Adipocyte (in vitro differentiated cells): ENCODE data around the gene PRG2.

ENCODE experiments used
- DNase-seq: peaks from one replicate; pipeline ENCODE4 v3.0.0-alpha.2; 2015; ENCODE audit warnings: low read depth
- H3K27me3 ChIP-seq: replicated peaks from 2 replicates; pipeline ENCODE4 v1.7.0; 2013; ENCODE audit warnings: mild to moderate bottlenecking, low read length, moderate library complexity; ENCODE audit not compliant: control insufficient read depth, insufficient read depth
- H3K36me3 ChIP-seq: 2 replicates; pipeline ENCODE4 v1.7.0; 2013; ENCODE audit warnings: low read length, mild to moderate bottlenecking, moderate library complexity; ENCODE audit not compliant: control insufficient read depth, insufficient read depth, severe bottlenecking
- H3K4me1 ChIP-seq: 2 replicates; pipeline ENCODE4 v1.7.0; 2013; ENCODE audit warnings: mild to moderate bottlenecking, low read length, moderate library complexity; ENCODE audit not compliant: control insufficient read depth, insufficient read depth
- H3K4me3 ChIP-seq: 2 replicates; pipeline ENCODE4 v1.7.0; 2013; ENCODE audit warnings: mild to moderate bottlenecking, low read length, moderate library complexity
- H3K9ac ChIP-seq: 2 replicates; pipeline ENCODE4 v1.7.0; 2013; ENCODE audit warnings: mild to moderate bottlenecking, low read length, moderate library complexity
- H3K9me3 ChIP-seq: 2 replicates; pipeline ENCODE4 v1.7.0; 2013; ENCODE audit warnings: mild to moderate bottlenecking, low read length, moderate library complexity; ENCODE audit not compliant: control insufficient read depth

Gene PRG2

DNA sequence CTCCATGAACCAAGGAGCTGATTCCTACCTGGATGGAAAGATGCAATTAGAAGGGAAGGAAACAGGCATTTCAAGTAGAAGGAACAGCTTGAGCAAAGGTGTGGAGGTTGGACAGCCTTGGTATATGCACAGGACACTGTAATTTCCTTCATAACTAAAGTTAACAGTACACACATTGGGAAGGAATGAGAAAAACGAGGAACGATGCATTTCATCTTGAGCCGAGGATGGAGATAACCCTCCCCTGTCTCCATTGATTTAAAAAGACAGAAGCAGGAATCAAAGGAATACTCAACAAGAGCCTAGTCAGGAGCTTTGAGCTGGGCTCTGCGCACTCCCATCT, 2.3 kb upstream of the PRG2 start:
- no peaks in the 10 kb centered on the region for H3K36me3 ChIP-seq
- H3K4me3 ChIP-seq, result no peak overlapping the region
- H3K4me1 ChIP-seq, result no peaks in the 10 kb centered on the region
- H3K9me3 ChIP-seq, result no peaks in the 10 kb centered on the region
- H3K27me3 ChIP-seq, result no peaks in the 10 kb centered on the region
- no peak for DNase-seq
- H3K9ac ChIP-seq, result no peak overlapping the region

DNA sequence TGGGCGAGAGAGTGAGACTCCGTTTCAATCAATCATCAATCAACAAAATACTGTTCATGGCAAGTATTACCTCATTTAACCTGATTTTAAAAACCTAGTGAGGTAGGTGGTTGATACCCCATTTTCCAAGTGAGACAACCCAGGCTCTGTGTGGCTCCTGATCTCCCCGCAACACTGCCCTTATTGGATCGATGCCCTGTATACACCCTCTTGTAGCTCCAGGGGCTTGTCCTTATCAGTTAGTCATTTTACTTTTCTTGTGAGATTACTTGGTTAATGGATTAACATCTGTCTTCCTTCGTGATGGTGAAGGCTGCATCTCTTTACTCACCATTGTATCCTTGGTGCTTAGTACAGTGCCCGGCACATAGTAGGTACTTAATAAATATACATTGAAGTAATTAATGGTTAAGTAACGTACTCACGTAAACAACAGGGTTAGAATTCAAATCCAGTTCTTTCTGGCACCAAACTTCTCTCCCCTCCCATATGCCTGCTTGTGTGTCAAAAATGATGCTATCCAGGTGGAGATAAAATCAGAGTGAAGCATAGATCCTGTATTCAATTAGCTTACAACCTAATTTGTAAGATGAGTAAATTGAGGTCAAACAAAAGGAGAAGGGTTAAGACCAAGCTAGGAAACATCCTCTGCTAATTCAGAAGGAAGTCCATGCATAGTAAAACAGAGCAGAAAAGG, 1.8 kb upstream of the PRG2 start:
- no peak for DNase-seq
- Histone ChIP-seq H3K4me3 (no peak overlapping the region), H3K4me1 (no peaks in the 10 kb centered on the region), H3K27me3 (no peaks in the 10 kb centered on the region), H3K36me3 (no peaks in the 10 kb centered on the region), H3K9ac (no peak overlapping the region), H3K9me3 (no peaks in the 10 kb centered on the region)

DNA sequence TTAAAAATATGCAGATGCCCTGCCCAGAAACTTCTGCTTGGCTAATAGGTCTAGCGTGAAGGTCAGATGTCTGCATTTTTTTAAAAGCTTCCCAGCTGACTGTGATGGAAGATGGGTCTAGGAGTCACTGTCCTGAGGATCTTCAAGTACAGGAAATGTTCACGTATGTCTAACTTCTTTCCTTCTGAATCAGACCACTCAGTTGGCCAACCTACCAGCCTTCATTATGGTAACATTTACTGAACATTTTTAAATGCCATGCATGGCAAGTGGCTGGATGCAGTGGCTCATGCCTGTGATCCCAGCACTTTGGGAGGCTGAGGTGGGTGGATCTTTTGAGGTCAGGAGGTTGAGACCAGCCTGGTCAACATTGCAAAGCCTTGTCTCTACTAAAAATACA, 1.1 kb upstream of the PRG2 start:
- Histone ChIP-seq H3K36me3 (no peaks in the 10 kb centered on the region), H3K27me3 (no peaks in the 10 kb centered on the region), H3K4me1 (peaks cover 5% of the 10 kb centered on the region), H3K4me3 (no peak overlapping the region), H3K9ac (no peak overlapping the region), H3K9me3 (no peaks in the 10 kb centered on the region)
- no peak for DNase-seq

DNA sequence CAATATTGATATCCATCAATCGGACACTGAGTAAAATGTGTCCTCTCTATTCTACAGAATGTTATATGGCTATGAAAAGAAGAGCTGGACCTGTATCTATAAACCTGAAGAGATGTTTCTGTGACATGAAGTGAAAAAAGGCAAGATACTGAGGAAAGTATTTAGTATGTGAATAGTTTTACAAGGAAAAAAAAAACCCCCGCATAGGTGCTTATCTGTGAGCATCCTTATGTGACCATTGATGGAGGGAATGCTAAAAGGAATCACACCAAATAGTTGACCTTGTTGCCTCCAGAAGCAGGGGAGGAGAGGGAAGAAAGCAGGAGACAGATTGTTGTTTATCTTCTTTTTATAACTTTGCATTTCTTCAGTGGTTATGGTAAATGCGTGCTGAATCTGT, 661 bp upstream of the PRG2 start:
- Histone ChIP-seq H3K4me1 (peaks cover 10% of the 10 kb centered on the region), H3K4me3 (no peak overlapping the region), H3K36me3 (no peaks in the 10 kb centered on the region), H3K27me3 (no peaks in the 10 kb centered on the region), H3K9me3 (no peaks in the 10 kb centered on the region), H3K9ac (no peak overlapping the region)
- no peak for DNase-seq

DNA sequence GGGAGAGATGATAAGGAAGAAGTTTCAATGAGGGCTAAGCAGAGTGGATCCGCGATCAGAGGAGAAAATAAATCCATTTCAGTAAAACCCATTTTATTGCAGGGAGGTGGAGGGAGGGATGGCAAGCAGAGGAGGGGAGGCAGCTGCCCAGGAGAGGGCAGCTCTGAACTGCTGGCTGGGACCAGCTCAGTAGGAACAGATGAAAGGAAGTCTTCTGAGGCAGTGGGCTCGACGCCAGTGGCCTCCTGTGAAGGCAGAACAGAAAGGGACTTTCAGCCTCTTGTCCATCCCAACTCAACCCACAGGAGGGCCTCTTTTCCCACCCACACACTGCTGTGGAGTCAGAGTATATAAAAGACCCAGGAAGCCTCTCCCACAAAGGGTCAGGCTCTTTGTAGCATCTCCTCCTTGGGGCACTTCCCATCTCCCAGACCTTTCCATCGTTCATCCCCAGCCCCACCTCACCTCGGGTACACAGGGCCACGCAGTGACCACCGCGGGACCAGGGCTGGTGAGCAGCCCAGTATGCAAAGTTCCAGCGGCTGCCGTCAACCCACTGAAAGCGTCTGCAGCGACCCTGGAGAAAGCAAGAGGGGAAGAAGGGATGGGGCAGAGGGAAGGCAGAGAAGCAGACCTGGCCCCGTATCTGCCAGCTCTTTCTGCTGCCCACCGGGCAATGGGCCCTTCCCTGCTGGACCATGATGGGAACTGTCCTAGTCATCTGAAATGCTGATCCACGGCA, 3.0 kb downstream of the PRG2 start:
- no peaks in the 10 kb centered on the region for H3K27me3 ChIP-seq
- no peak overlapping the region for H3K9ac ChIP-seq
- peaks cover 11% of the 10 kb centered on the region for H3K4me1 ChIP-seq
- no peak overlapping the region for H3K4me3 ChIP-seq
- no peaks in the 10 kb centered on the region for H3K9me3 ChIP-seq
- DNase-seq, result no peak
- no peaks in the 10 kb centered on the region for H3K36me3 ChIP-seq

DNA sequence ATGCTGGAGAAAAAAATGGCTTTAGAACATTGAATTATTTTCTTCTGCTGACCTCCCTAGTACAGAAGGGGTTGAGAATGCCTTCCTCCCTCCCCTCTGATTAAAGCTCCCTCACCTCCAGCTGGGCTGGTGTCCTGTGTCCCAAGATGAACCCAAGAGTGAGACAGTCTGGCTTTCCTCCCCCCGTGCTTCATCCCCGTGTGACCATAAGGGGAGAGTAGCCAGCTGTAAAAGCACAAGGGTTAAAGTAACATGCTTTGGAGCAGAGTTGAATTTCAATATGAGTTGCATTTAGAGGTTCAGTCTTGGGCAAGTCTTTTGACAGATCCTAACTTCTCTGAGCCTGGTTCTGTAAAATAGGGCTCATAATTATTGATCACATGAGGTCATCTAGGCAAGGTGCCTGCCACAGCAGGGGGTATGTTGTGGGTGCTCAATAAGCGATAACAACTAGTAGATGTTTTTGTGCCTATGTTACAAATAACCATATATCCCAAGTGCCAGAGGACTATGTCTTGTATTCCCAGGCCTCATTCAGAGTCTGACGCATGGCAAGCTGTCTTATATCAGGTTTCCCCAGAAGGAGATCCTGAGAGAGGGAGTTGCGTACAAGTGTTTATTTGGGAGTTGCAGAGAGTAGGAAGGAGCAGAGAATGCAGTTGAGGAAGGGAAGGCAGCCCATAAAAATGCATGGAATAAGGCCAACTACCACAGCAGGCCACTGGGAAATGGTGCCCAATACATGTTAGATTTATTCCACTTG, 4.1 kb downstream of the PRG2 start:
- H3K4me1 ChIP-seq, result peaks cover 11% of the 10 kb centered on the region
- no peaks in the 10 kb centered on the region for H3K27me3 ChIP-seq
- no peak overlapping the region for H3K9ac ChIP-seq
- no peak overlapping the region for H3K4me3 ChIP-seq
- no peaks in the 10 kb centered on the region for H3K9me3 ChIP-seq
- no peaks in the 10 kb centered on the region for H3K36me3 ChIP-seq
- DNase-seq, result no peak

DNA sequence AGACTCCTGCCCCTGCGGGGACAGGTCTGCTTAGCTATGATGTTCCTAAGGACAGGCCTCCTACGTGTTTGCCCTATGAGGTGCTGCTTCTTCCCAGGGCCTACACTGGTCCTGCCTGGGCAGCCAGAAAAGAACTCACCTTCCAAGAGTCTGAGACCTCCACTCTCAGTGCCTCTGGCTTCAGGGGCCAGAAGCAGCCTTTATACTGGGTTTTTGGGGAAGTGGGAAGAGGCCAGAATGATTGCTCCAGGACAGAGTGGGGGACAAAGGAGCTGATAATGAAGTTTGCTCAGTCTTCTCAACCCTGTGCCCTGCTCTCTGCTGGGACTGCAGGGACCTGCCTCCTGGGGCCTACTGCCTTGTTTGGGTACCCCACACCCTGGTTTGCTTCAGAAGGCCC, 9.5 kb downstream of the PRG2 start, which contains the start of gene PRG3:
Gene PRG3, minus strand, starts transcription at position 176 of the 400 bp plus-strand sequence. CDS start 442 bp downstream, outside the sequence.
- H3K9ac ChIP-seq, result no peak within 1 kb of the TSS
- no peaks in the 10 kb centered on the region for H3K36me3 ChIP-seq
- no peak within 1 kb of the TSS for H3K4me3 ChIP-seq
- no peaks in the 10 kb centered on the region for H3K4me1 ChIP-seq
- DNase-seq, result no peak
- H3K27me3 ChIP-seq, result no peaks in the 10 kb centered on the region
- no peaks in the 10 kb centered on the region for H3K9me3 ChIP-seq

DNA sequence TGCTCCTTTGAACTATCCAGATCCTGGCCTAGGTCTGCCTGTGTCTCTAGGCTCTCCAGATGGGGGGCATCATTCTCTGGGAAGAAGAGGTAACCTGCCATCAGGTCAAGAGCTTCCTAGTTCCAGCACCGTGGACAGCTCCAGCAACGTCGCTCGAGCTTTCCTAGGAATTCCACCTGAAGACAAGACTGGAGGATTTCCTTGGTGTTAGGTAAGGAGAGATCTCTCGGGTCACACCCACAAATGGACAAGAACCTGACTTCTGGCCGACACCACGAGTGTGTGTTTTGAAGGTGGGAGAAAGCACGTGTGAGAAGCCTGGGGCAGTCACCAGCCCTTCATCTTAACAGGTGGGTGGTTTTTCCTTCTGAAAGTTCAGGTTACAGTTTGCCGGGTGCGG, 10.7 kb downstream of the PRG2 start:
- peak; percentile 30 for DNase-seq

DNA sequence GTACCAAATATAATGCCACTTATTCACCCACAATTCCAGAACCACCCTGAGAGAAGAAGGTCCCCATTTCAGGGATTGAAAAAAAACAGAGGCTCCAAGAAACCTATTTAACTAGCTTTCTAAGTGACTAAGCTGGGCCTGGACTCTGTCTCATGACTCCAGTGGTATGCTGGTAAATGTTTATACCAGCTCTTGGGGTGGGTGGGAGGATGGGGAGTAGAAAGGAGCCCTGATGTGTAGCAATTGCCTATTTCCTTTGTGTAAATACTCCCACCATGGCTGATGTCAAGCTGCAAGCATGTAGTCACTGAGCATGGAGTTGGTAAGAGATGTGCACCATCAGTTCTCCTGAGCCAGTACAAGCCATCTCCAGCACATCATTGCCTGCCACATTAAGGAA, 12.3 kb downstream of the PRG2 start:
- Histone ChIP-seq H3K27me3 (no peaks in the 10 kb centered on the region), H3K4me1 (no peaks in the 10 kb centered on the region), H3K36me3 (no peaks in the 10 kb centered on the region), H3K9me3 (no peaks in the 10 kb centered on the region), H3K4me3 (no peak overlapping the region), H3K9ac (no peak overlapping the region)
- DNase-seq, result no peak

More for the DNA sequence above, 10.7 kb downstream of the PRG2 start:
- Histone ChIP-seq H3K9ac (no peak overlapping the region), H3K36me3 (no peaks in the 10 kb centered on the region), H3K9me3 (no peaks in the 10 kb centered on the region), H3K4me3 (no peak overlapping the region), H3K27me3 (no peaks in the 10 kb centered on the region), H3K4me1 (no peaks in the 10 kb centered on the region)

DNA sequence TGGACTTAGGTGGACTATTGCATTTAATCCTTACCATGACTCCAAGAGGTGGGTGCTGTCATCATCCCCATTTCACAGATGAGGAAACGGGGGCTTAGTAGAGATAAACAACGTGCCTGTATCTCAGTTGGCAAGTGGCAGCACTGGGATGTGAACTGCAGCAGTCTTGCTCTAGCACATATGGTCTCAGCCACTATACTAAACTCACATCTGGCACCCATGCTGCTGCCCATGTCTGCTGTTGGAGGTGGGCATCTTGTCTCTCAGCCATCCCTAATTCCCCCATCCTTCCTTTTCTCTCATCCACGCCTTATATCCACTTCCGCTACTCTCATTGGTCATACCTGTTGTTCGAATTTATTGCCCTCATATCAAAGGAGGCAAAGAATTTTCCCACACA, 13.3 kb downstream of the PRG2 start:
- H3K27me3 ChIP-seq, result no peaks in the 10 kb centered on the region
- DNase-seq, result no peak
- no peaks in the 10 kb centered on the region for H3K36me3 ChIP-seq
- H3K4me1 ChIP-seq, result no peaks in the 10 kb centered on the region
- H3K9me3 ChIP-seq, result no peaks in the 10 kb centered on the region
- no peak overlapping the region for H3K9ac ChIP-seq
- H3K4me3 ChIP-seq, result no peak overlapping the region
